Measurements from ENCODE around the gene ARX. TPM values are rescaled to one million over a fixed set of nuclear protein-coding genes. Genes with fewer than 3 reads are reported as not detected.

Gene ARX
- total RNA-seq, 1 donor from 2014 or later: not detected

GRCh38 chrX:25016361-25016671 lies 551 bp upstream of the ARX start:
- no peak for FAIRE-seq
- peaks cover 39% of the 10 kb centered on the region for H3K27me3 ChIP-seq (ENCODE audit: control insufficient read depth, insufficient read depth, low read length)

GRCh38 chrX:25014366-25014838 lies 1.4 kb downstream of the ARX start:
- Histone ChIP-seq H3K36me3 (ENCODE audit: control insufficient read depth, insufficient read depth, low read length) (no peaks in the 10 kb centered on the region), H3K27me3 (ENCODE audit: control insufficient read depth, insufficient read depth, low read length) (peaks cover 36% of the 10 kb centered on the region), H3K4me3 (ENCODE audit: low read depth, low read length) (no peak overlapping the region)
- no peak for TF ChIP-seq CTCF (IDR thresholded peaks at IDR 0.05; ENCODE audit: insufficient read depth, low read length, severe bottlenecking)
- FAIRE-seq: no peak
- no peak for DNase-seq (ENCODE audit: low read depth)

More at GRCh38 chrX:25016361-25016671, 551 bp upstream of the ARX start:
- Histone ChIP-seq H3K4me3 (ENCODE audit: low read depth, low read length) (no peak overlapping the region), H3K36me3 (ENCODE audit: control insufficient read depth, insufficient read depth, low read length) (no peaks in the 10 kb centered on the region)
- DNase-seq (ENCODE audit: low read depth): no peak
- no peak for TF ChIP-seq CTCF (IDR thresholded peaks at IDR 0.05; ENCODE audit: insufficient read depth, low read length, severe bottlenecking)

GRCh38 chrX:25013632-25014365 lies 2.0 kb downstream of the ARX start:
- Histone ChIP-seq H3K36me3 (ENCODE audit: control insufficient read depth, insufficient read depth, low read length) (no peaks in the 10 kb centered on the region), H3K4me3 (ENCODE audit: low read depth, low read length) (no peak overlapping the region), H3K27me3 (ENCODE audit: control insufficient read depth, insufficient read depth, low read length) (peaks cover 35% of the 10 kb centered on the region)
- FAIRE-seq (no peak), DNase-seq (ENCODE audit: low read depth) (no peak)
- no peak for TF ChIP-seq CTCF (IDR thresholded peaks at IDR 0.05; ENCODE audit: insufficient read depth, low read length, severe bottlenecking)

GRCh38 chrX:25012793-25013631 lies 2.8 kb downstream of the ARX start:
- H3K4me3 ChIP-seq (ENCODE audit: low read depth, low read length): no peak overlapping the region

GRCh38 chrX:25012433-25012735 lies 3.4 kb downstream of the ARX start:
- FAIRE-seq (no peak), DNase-seq (ENCODE audit: low read depth) (no peak)
- Histone ChIP-seq H3K36me3 (ENCODE audit: control insufficient read depth, insufficient read depth, low read length) (no peaks in the 10 kb centered on the region), H3K4me3 (ENCODE audit: low read depth, low read length) (no peak overlapping the region), H3K27me3 (ENCODE audit: control insufficient read depth, insufficient read depth, low read length) (peaks cover 34% of the 10 kb centered on the region)
- no peak for TF ChIP-seq CTCF (IDR thresholded peaks at IDR 0.05; ENCODE audit: insufficient read depth, low read length, severe bottlenecking)

More at GRCh38 chrX:25012793-25013631, 2.8 kb downstream of the ARX start:
- Histone ChIP-seq H3K27me3 (ENCODE audit: control insufficient read depth, insufficient read depth, low read length) (peaks cover 36% of the 10 kb centered on the region), H3K36me3 (ENCODE audit: control insufficient read depth, insufficient read depth, low read length) (no peaks in the 10 kb centered on the region)
- no peak for TF ChIP-seq CTCF (IDR thresholded peaks at IDR 0.05; ENCODE audit: insufficient read depth, low read length, severe bottlenecking)
- DNase-seq (ENCODE audit: low read depth): no peak
- FAIRE-seq: no peak

Measured in bronchial epithelial cell (primary cell).